NCI-H526 treated with DMSO at 0.1 percent for 48 hours (cell line): Measurements from ENCODE around the gene PDE5A.

Source experiments
- DNase-seq: peaks from one replicate; lab custom pipeline; 2025; lab: John Stamatoyannopoulos, UW

Gene PDE5A

DNA sequence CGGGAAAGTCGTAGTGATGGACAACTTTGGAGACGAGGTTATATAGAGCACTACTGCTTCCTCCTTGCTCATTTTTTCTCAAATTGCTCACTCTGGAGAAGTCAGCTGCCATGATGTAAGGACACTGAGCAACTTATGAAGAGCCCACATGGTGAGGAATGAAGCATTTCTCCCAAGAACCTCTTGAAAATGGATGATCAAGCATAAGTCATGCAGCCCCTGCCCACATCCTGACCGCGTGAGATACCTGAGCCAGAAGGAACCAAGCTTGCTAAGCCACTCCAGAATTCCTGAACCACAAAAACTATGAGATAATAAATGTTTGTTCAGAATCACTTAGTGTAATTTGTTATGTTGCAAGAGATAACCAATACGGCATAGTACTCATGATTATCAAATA, 42.8 kb downstream of the PDE5A start:
- DNase-seq, result no peak

DNA sequence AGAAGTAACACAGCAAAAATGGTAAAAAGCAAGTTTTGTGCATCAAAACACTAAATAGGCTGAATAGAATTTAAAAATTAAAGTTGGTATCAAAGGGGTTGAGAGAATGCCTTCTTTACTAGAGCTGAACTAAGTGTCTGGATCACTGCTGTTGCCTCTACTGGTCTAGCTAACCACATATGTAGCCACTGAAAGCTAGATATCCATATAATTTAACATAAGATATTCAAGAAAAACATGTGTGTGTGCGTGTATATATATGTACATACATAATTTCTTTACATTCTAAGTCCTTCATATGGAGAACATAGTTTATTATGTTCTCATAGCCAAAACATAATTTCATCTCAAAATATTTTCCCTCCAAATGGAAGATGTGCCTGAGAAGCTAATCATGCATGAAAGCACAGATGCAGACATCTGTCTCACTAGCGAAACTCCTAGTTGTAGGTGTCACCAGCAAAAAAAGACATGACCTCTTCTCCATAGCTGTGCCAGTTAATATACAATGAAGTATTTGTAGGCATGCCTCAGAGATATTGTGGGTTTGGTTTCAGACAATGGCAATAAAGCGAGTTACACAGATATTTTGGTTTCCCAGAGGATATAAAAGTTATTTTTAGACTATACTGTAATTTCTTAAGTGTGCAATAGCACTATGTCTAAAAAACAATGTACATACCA, 47.3 kb downstream of the PDE5A start:
- DNase-seq, result no peak

DNA sequence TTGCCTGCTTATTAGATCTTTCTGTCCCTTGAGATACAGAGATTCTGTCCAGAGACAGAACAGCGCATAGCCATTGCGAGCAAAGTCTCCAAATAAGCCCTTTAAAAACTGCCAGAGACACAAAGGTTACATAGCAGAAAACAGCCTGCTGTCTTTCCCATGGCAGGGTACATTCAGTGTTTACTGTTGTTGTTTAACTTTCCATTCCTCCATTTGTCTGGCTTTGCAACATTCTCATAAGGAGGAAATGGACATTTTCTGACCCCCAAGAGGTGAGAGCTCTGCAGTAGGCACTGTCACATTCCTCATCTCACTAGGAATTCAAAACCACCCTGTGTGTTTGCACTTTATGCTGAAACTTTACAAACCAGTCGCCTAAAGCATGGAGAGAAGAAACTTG, 48.3 kb downstream of the PDE5A start:
- DNase-seq, result no peak

DNA sequence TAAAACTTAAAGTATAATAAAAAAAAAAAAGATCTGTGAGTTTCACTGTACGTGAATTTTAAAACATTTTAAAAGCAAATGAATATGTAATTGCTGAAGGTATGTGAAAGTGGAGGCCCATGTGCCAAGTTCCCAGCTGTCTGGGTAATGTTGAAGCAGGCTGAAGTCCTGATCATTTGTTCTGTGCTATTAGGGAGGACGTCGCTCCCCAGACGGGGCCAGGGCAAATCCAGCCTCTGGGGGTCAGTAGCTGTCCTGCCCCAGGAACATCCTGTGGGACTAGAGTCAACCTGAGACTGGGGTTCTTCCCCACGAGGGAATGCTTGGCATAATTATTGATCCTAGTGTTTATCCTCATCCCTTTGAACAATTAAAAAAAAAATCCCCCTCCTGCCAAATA, 48.8 kb downstream of the PDE5A start:
- DNase-seq, result no peak

DNA sequence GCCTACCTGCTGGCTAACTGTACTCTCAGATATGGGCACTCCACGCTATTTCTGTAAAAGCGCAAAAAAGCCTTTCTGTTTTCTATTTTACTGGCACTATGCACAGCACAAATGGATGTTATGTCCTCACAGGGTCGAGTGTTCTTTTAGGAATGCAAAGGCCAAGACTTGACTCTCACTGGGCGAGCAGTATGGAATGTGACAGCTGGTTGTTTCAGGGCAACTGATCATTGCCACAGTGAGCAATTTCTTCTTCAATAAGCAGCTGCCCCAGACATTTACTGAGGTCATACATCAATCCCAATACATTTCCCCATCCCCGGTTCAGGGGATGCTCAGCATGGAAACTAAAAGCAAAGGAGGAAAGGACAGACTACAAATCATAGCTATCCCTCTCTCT, 58.2 kb downstream of the PDE5A start:
- DNase-seq, result no peak

DNA sequence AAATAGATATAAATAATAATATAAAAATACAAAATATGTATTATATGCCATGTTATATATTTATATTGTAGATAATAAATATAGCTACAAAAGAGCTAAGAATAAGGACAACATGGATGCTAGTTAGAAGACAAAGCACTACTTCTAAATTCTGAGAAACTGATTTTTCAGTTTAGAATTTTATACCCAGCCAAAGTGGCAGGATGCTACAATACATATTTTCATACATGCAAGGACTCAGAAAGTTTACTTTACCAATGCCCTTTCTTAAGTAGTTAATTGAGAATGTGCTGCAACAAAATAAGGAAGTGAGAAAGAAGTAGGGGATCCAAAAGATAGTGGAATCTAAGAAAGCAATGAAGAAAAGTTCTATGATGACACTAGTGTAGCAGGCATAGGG, 64.5 kb downstream of the PDE5A start:
- no peak for DNase-seq

DNA sequence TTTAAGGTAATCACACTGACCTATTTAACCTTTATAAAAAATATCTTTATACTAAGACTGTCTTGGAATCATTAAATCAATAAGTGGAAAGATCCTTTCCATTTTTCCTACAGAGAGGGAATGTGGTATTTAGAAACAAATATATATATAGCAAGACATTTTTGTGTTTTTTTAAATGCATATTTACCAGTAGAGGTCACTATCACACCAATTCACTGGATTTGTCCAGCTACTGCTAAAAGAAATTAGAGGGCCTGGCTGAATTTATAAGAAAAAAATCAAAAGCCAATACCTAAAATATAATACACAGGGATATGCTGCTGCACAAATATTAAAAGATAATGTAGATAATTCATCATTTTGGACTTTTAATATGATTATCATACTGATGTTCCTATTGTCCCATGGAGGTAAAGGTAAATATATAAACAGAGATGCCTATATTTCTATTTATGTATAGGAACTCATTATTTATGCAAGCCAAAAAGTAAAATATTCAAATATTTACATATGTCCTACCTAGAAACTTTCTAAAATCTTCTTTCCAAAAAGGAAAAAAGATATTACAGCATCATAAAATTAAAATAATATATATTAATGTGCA, 69.5 kb downstream of the PDE5A start:
- DNase-seq, result peak; percentile 20

DNA sequence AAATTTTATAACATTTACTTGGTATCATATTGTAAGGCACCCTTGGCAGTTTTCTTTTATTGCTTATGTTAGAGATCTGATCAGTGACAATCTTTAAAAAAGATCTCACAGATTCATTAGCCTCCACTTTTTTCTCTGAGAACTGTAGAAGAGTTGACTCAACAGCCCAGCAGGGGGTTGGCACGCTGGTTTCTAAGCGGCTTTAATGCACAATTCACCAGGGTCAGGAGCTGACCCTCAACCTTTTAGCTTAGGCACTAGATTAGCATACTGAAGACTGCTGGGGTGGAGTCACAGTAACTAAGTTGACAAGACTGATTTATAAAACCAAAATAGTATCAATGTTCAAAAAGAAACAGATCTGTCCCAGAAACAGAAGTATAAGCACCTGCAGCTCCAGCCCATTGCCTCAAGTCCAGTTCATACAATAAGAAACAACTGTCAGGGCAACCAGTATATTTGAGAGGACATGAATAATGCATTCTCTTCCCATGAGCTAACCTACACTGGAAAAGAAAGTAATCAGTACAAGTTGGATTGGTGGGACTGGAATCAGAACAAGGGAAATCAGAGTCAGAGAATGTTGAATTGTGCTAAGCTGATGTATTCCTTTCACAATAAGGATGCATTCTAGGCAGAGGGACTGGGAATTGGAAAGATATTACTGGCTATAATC, 77.6 kb downstream of the PDE5A start:
- DNase-seq, result no peak

DNA sequence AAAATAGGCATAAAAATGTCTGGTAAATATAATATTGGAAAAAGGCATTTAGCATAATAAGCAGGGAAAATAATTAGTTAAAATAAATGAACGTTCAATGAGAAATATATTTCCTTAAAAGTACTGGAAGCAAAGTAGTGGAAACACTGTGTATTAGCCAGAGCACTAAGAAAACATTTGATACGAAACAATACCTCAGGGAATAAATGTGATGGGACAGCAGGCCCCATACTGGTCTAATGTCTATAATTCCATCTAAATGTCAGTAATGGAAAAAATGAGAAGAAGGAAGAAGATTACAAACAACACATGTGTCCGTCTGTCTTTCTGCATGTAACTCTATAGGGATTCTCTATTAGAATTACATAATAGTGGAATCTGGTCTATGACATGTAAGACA, 79.0 kb downstream of the PDE5A start:
- no peak for DNase-seq

DNA sequence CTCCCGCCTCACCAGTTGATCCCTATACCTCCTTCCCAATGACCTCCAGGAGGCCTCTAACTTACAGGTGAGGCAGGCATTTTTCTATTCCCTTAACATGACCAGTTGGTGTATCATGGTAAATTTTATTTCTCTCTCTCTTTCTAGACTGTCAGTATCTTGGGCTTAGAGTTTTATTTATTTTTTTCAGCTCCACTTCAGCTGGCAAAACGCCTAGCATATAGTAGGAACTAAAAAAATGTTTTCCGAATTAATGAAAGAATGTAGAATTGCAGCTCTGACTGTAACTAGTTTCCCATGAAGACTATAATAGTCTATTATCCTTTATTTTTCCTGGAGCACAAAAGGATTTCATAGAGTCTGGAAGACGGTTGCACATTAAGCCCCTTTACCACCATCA, 84.8 kb downstream of the PDE5A start:
- DNase-seq, result no peak

DNA sequence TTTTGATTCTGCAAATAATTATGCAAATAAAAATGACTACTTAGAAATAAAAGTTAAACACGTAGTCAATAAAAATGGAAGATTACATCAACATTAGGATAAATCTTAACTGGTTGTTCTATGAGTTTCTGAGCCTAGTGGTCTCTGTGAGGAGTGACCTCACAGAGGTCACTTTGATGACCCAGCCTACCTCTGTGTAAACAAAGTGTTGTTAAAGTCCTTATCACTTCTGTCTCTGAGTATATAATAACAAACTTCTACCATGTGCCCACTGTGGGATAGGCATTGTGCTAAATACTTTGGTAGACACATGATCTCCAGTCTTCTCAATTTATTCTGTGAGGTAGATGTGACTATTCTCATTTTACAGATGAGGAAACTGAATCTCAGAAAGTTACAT, 85.4 kb downstream of the PDE5A start:
- DNase-seq, result no peak

DNA sequence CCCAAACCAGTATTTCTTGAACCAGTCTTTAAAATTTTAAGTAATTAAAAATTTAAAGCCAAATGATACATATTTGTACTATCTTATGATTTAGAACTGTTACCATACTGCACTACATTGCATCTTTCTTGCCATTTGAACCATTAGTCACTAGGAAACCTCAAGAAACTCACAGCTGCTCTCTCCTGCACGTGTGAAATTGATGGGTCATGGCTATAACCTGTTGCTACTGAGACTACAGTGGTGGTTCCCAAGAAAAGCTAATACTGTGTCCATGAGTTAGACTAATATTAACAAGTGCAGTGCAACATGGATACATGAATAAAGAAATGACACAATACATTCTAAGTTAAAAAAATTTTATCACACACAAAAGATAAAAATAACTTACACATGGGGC, 88.4 kb downstream of the PDE5A start:
- DNase-seq, result no peak

DNA sequence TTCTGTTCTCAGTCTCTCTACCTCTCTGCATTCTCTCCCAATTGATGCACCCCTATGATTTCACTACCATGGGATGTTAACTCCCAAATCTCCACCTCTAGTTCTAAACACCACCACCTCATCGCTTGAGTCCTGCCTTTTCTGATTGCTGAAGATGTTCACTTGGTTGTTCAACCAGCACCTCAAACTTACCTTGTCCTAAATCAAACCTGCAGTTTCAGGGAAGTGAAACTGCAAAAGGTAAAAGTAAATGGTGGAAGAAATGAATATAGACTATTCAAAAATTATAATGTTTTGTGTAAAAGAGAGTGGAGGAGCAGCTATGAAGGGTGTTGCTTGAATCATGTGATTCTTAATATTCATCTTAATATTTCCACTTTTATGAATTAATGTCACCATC, 91.0 kb downstream of the PDE5A start:
- no peak for DNase-seq

DNA sequence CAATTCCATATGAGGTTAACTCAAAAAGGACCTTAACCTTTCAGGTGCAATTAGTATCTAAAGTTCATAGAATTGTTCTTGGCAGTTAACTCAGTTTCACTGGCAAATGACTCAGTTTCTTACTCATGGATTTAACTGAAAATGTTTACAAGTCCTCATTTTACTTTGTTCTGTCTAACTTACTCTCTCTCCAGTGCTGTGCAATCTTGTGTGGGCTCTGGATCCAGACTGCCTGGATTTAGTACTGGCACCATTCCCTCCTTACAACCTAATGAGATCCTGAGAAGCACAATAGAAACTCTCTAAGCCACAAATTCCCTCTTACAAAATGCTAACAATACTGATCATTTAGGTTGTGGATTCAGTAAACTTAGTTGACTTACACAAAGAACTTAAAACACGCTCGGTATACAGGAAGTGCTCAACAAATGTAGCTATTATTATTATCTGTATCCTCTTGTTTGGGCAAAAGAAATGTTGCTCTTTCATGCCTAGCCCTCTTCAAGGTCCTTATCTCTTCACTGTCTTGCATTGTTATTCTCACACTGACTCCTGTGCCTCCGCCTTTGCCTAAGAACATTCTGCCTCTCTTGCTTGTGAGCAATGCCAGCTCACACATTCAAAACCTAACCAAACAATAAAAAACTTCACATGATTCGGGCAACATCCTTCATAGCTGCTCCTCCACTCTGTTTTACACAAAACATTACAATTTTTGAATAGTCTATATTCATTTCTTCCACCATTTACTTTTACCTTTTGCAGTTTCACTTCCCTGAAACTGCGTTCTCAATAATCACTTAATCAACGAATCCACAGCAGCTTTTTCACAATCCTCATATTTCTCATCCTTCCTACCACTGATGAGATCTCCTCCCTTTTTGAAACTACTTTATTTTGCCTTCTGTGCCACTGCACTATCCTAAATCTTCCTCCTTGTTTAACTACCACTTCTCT, 91.8 kb downstream of the PDE5A start:
- no peak for DNase-seq

DNA sequence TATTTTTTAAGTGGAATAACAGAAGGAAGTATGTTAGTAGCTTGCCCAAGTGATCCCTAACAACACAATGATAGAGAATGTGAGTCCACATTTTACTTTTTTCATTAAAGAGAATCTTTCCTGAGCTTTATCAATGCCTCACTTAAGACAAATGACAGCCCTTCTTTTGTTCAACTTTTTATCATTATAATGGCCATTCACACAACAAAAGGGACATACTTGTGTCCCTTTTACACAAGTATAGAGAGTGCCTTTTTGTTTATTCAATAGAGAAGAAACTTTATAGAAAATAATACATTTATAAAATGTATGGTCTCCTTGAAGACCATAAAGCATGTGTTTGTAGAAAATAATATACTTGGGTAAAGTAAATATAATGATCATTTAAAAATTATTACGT, 96.3 kb downstream of the PDE5A start:
- DNase-seq, result no peak

DNA sequence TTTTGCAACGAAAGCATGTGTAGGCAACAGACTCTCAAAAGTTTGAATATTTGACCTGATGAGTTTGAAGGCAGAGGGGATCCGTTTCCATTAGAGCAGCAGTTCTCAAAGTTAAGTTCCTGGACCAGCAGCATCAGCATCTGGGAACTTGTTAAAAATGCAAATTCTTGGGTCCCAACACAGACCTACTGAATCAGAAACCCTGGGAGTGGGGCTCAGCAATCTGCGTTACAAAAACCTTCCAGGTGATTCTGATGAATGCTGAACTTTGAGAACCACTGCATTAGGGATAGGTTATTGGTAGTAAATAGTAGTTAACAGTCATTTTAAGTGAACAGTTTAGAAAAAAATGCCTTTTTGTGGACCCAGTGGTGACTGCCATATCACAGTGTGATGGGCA, 98.8 kb downstream of the PDE5A start:
- DNase-seq, result no peak

DNA sequence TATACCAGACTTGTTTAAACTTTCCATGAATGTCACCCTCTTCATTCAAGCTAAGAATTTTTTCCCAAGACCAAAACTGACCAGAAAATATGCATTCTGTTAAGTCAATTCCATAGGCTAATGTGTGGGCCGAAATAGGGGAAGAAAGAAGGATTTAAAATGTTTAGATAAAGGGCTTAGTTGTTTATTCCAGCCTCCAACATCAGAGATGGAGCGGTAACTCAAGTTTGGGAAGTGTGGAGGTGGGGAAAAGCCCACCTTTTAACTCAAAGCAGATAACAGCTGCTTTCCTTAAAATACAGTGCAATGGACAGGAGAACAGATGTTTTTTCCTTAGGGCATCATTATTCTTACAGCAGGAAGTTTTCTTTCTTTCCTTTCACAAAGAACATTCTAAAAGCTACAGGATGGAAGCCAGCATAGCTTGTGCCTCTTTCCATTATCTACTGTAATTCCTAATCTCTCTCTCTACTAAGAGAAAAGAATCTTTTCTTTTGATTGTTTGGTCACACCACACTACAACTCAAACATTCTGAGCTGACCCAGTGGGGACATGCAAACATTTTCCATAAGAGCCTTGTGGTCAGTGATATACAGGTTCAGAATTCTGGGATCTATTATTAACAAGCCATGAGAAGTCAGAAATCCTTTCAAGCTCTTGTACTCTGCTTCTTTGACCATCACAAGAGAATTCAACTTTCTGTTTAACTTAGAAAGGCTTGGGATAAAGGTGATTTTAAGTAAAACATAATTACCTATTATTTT, 101.6 kb downstream of the PDE5A start:
- DNase-seq, result no peak

DNA sequence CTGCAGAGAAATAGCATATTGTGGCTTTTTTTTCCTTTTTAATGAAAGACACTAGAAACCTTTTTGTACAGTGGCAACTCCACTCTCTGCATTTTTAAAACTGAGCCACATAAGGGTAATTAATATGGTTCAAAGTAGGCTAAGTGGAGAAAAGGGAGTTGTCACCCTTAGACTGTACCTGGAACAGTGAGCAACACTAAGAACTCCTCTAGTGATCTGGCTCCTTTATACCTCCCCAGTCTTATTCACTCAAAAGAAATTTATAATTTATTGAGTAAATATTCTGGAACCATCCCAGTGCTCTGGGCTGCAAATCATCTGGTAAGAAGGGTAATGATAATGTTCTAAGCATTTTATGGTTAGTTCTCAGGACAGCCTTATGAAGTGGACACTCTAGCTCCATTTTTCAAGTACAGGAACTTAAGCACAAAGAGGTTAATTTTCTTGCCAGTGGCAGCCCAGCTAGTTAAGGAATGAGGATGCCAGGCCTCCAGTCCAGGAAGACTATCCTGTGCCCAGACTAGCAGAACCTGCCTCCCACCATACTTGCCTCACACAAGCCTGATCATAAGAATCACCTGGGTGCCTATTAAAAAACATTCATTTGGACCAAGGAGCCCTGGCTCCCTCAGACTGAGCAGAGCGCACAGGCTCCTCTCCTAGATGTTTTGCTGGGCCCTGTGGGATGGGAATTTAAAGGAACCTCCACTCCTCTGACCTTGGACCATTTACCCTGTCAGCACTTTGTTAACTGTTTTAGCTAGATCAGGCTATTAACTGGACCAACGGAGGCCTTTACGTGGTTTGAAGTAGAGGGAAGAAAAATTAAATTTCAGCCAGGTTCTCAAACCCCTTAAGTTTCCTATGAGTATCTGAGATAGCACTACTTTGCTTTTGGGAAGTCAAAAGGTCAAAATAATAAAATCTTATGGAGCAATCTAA, 102.6 kb downstream of the PDE5A start:
- DNase-seq, result no peak

DNA sequence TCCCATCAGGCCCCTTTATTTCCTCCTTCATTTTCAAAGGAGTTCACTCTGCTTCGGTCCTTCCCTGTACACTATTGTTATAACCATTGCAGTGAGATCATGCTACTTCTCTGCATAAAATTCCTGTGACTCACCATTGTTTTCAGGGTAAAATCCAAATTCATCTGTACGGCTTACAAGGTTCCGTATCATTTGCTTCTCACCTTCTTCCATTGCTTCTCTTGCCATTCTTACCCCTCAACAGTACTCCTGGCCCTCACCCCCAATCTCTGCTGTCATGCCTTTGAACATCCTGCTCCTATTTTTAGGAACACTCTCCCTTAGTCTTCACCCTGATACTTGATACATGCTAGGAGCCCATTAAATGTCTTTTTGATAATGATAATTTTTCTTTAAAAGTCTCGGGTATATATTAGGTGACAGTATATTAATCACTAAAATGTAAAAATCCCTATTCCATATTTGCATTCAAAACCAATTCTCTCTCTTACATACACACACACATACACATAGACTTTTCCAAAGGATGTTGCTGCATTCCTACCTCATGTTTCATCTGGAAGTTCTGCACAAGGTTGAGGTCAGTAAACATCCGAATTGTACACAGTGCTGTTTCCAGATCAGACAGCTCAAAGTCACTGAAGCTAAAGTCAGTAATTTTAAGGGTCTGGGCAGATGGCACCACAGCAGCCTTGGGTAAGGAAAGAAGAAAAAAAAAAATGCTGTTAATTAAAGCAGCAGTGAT, 103.4 kb downstream of the PDE5A start:
- no peak for DNase-seq

DNA sequence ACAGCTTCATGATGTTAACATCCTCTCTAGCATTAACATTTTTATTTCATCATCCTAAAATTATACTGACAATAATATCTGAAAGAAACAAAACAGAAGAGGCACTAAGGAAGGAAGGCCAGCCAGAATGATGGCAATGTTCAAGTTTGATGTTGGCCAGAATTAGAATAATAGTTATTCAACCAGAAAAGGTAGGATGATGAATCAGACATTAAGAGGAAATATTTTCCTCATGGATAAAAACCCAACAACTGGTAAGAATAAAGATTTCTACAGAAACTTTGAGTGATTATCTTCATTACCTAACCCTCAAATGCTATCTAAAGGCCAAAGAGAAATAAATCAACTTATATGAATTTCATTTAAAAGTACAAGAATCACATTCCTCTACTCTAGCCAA, 105.2 kb downstream of the PDE5A start:
- DNase-seq, result no peak
